HG03097 (cell line): ENCODE data around the gene EARS2.
"Not testable (repeated sequence)": the region's sequence is repeated elsewhere in the genome, so short reads cannot be mapped to it uniquely, and the experiment has no call there.

Experiments
- ATAC-seq: cut with Tn5 transposase; IDR thresholded peaks from one replicate; pipeline ENCODE4 v1.9.1; 2021; ENCODE audit not compliant: unreplicated experiment, low FRiP score

The EARS2 gene

DNA sequence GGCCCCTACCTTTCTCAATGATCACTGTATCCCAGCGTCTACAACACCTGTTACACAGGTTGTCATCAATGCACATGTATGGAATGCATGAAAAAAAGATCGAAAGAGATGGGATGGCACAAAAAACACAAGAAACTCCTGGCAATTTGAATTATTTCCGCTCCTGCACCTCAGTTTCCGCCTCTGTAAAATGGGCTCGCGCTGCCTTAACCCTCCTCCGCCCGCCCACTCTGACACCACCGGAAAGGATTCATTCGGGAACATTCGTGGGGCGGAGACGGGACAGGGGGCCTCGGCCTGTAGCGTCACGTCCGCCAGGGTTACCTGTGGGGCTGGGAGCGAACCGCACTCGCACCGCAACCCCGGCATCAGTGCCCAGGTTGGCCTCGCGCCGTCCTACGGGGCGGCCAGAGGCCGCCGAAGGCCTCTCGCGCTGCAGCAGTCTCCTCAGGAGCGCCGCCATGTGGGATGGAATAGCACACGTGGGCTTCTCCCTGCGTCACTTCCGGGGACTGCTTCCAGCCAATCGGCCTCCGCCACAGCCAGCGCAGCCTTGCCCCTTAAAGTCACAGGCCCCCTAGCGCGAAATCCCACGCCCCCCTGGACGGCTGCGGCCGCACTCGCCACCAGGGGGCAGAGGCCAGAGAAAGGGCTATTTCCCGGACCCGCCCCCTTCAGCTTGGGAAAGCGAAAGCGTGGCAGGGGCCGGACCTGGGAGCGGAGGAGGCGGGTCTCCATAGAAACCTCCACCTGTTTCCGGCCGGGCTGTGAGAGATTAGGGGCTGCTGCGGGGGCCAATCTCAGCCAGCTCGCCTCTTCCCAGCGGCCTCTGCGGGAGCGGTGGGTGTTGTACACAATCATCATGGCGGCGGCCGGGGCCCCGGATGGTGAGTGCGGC lies at the start of gene EARS2, which contains the start of gene UBFD1:
Gene EARS2, minus strand, starts transcription at position 470 of the 898 bp plus-strand sequence. Its CDS starts 7 bp downstream, at position 463.
Gene UBFD1, plus strand, starts transcription at position 847 of the 898 bp plus-strand sequence. Its CDS starts 16 bp downstream, at position 863.
- peak; percentile 86 for ATAC-seq

- no peak for ATAC-seq
These were observed 40.0 kb upstream of the EARS2 start for GRCh38 chr16:23597003-23597756.

DNA sequence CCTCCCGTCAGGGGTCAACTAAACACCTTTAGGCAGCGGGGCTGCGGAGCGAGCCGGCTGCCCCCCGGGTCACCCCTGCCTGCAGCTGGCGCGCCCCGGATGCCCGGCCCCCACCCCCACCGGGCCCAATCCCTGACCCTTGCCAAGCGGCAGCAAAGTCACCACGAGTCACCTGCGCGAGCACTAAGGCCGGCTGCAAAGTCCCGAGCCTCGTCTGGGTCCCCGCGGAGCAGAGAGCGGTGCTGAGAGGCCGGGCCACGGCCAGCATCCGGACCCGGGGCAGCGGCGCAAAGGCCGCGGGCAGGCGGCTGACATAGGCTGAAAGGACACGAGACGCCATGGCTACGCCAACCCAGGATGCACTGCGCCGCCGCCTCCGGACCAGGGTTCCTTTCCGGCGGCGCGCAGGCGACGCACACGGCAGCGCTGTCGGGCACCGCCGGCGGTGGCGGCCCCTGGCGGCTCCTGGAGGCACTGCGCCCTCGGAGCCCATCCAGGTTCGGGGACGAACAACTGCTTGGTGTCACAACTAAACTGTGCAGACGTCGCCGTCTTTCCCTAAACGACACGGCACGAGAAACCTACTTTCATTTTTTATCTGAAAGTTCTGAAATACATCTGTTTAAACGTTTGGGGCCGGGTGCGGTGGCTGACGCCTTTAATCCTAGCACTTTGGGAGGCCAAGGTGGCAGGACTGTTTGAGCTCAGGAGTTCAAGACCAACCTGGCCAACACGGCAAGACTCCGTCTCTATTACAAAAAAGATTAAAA lies 39.0 kb upstream of the EARS2 start, which contains the start of gene NDUFAB1:
Gene NDUFAB1, minus strand, starts transcription at position 366 of the 770 bp plus-strand sequence. Its CDS starts 26 bp downstream, at position 340.
- peak; percentile 90 for ATAC-seq

DNA sequence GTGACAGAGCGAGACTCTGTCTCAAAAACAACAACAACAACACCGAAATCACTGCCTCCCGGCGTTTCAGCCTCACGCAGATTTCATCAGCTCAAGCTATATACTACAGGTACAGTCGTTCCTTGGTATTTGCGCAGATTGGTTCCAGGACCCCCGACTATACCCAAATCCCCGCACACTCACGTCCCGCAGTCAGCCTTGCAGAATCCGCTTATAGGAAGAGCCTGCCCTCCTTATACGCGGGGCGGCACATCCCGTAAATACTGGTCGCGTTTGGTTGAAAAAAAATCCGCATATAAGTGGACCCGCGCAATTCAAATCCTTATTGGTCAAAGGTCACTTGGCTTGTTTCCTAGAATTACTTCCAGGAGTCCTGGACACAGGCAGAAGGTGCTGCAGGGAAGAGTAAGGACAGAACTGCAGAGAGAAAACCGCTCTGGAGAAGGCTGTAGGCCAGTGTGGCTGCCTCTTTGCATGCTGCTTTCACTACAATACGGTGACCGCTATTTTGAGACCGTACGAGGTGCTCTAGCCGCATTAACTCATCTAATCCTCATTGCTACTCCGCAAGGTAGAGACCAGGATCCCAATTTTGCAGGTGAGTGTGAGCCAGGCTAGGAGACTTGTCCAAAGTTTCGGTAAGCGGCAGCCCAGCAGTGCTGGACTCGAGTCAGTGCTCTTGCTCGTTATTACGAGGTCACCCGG lies 38.2 kb upstream of the EARS2 start:
- ATAC-seq: no peak

GRCh38 chr16:23594186-23594585 lies 37.0 kb upstream of the EARS2 start:
- ATAC-seq: no peak

- ATAC-seq: no peak
These were observed 33.0 kb upstream of the EARS2 start for GRCh38 chr16:23590181-23590580.

GRCh38 chr16:23587726-23588125 lies 30.6 kb upstream of the EARS2 start:
- no peak for ATAC-seq

DNA sequence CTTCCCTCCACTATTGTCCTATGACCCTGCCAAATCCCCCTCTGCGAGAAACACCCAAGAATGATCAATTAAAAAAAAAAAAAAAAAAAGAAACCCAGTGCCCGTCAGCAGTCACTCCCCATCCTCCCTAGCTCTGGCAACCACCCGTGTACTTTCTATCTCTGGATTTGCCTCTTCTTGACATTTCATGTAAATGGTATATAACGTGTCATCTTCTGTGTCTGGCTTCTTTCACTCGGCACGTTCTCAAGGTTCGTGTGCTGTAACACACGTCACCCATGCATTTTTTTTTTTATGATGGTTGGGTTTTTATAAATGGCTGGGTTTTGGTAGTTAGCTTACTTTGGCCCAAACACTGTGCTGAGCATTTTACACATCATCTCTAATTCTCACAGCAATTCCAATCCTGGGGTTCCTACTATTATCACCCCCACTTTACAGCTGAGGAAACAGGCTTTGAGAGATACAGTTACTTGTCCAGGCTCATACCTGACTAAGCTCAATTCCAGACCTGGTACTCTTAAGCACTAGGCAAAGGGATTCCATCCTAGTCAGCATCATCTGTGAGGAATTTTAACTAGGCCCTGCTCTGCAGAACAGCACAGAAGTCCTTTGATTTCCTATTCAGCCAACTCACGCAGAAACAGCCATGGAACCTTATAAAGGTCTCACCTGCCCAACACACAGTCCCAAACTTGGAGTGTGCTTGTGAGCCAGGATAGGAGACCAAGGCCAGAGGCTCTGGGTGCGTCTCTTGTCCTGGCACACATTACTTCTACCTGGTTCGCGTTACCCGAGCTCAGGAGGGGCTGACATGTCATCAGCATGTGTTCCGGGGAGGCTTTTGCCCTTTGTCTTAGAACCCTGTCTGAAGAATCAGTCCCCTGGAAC lies 27.3 kb upstream of the EARS2 start:
- no peak for ATAC-seq

- not testable (repeated sequence) for ATAC-seq
These were observed 26.1 kb upstream of the EARS2 start for GRCh38 chr16:23583271-23583670.

DNA sequence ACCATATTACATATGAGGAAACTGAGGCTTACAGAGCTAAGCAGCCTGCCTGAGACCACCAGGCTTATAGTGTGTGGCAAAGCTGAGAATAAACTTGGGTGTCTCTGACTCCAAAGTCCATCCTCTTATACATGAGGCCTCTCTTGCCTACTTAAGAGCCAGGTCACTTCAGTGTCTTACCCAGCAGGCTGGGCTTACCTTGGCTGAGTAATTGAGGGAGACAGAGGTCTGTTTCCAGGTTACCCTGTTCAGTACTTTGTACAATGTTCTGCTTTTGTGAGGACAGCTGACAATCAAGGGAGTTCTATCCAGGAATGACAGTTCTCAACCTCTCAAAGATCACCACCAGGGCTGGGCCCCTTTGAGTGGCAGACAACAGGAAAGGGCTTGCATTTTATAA lies 24.6 kb upstream of the EARS2 start:
- no peak for ATAC-seq

DNA sequence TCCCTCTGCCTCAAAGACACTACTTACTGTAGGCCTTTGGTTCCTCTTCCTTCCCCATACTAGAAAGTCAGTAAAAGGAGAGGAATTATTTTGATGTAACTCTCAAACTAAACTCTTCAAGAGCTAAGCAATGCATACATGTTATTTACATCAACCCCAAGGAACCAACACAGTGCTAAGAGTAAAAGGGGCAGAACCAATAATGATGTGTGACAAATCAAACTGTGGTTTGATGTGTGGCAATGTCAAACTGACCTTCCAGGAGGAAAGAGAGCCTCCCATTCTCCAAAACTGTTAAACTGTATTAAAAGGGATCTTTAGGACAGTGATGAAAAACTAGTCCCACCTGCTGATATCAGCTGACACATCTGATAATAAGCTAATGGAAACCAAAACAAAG lies 23.2 kb upstream of the EARS2 start:
- no peak for ATAC-seq

DNA sequence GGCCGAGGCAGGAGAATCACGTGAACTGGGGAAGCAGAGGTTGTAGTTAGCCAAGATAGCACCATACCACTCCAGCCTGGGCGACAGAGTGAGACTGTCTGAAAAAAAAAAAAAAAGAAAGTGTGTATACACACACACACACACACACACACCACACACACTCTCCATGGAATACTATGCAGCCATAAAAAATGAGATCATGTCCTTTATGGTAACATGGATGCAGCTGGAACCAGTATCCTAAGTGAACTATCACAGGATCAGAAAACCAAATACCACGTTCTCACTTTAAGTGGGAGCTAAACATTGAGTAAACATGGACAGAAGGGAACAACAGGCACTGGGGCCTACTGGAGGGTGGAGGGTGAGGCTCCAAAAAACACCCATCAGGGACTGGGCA lies 22.2 kb upstream of the EARS2 start:
- no peak for ATAC-seq

GRCh38 chr16:23578101-23578830 lies 21.1 kb upstream of the EARS2 start:
- ATAC-seq: no peak

GRCh38 chr16:23577493-23577892 lies 20.3 kb upstream of the EARS2 start:
- ATAC-seq: no peak

DNA sequence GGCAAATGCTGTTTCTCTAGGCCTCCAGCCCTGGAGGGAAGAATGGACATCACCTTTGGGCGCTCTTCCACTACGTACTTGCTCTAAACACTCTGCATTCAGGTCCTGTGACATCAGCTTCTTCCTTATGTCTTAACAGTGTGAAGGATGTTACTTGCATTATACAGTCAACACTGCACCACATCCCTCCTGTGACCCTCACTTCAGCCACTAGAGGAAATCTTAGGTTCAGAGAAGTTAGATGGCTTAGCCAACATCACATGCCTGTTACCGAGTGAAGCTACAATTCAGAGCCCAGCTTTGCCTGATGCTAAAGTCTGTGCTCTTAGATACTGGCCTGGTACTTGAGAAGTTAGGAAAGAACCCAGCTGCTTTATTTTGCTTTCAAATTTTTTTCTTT lies 18.7 kb upstream of the EARS2 start:
- ATAC-seq: no peak

- no peak for ATAC-seq
These were observed 16.7 kb upstream of the EARS2 start for GRCh38 chr16:23573817-23574216.

DNA sequence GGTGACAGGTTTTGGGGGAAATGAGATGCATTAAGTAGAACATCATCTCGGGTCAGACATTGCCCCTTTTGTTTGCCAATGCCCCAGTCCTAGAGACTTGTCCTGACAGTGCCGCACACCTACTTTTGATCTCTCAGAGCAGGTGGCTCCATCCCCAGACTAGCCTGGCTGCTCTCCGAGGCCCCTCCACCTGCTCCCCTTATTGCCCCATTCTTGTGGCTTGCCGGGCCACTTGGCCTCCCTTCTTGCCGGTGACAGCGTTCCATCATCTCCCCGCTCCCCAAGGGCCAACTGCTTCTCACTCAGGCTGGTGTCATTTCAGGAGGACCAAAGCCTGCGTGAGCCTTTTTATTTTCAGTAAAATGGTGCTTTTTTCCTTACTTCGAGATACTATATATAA lies 15.2 kb upstream of the EARS2 start:
- ATAC-seq: no peak

GRCh38 chr16:23571895-23572294 lies 14.7 kb upstream of the EARS2 start:
- no peak for ATAC-seq
